HEK293 (cell line): ENCODE measurements around the gene TECR.

Experiments
- CTCF ChIA-PET: fragments of 350-600 bp; formaldehyde crosslinking; extraction: SDS; loops from one replicate; lab custom pipeline; 2021; ENCODE audit warnings: antibody characterized with exemption; lab: Yijun Ruan, JAX
- POLR2A ChIA-PET: fragments of 300-600 bp; formaldehyde crosslinking; extraction: SDS; loops from one replicate; lab custom pipeline; 2020; ENCODE audit warnings: antibody characterized with exemption, inconsistent platforms; lab: Yijun Ruan, JAX
- H3K27ac ChIP-seq: fragments of 200-500 bp; sonication (Bioruptor generic); 2 replicates; pipeline ENCODE4 v1.5.1; 2014; ENCODE audit warnings: low read depth, low read length, control low read depth, inconsistent platforms; ENCODE audit errors: extremely low read depth
- H3K36me3 ChIP-seq, 2 experiments: fragments of 200-500 bp in 1 of 2; sonication (Bioruptor generic) in 1 of 2; 1 replicate in 1 of 2; 2 replicates in 1 of 2; pipeline ENCODE4 v1.5.1; 2014 to 2017; ENCODE audit warnings: inconsistent platforms in 2 of 2, low read length in 2 of 2; ENCODE audit not compliant: control insufficient read depth in 2 of 2, insufficient read depth in 1 of 2
- H3K4me1 ChIP-seq: fragments of 200-500 bp; sonication (Bioruptor generic); 2 replicates; pipeline ENCODE4 v1.5.1; 2014; ENCODE audit warnings: mild to moderate bottlenecking, low read length, inconsistent platforms; ENCODE audit not compliant: control insufficient read depth, insufficient read depth
- H3K4me3 ChIP-seq: 2 replicates; pipeline ENCODE4 v1.5.1; 2011; ENCODE audit warnings: low read depth, mild to moderate bottlenecking, control low read depth, low read length, moderate library complexity
- H3K9me3 ChIP-seq: fragments of 200-500 bp; sonication (Bioruptor generic); 2 replicates; pipeline ENCODE4 v1.5.1; 2014; ENCODE audit warnings: low read depth, low read length, inconsistent platforms; ENCODE audit not compliant: control insufficient read depth, insufficient read depth
- EGR2 ChIP-seq: fragments of 450-650 bp; formaldehyde crosslinking; IDR thresholded peaks from 2 replicates; pipeline ENCODE4 v1.5.1; 2016; ENCODE audit warnings: low read depth, missing biosample characterization, missing genetic modification characterization
- PRDM1 ChIP-seq: fragments of 450-650 bp; formaldehyde crosslinking; IDR thresholded peaks from 2 replicates; pipeline ENCODE4; 2016; ENCODE audit warnings: missing biosample characterization, missing genetic modification characterization
- ZFP3 ChIP-seq: fragments of 450-650 bp; formaldehyde crosslinking; IDR thresholded peaks from 2 replicates; pipeline ENCODE4 v1.5.1; 2016; ENCODE audit warnings: low read depth, missing biosample characterization, missing genetic modification characterization
- ZFP41 ChIP-seq: fragments of 450-650 bp; formaldehyde crosslinking; IDR thresholded peaks from 2 replicates; pipeline ENCODE4 v1.5.1; 2016; ENCODE audit warnings: missing biosample characterization, missing genetic modification characterization, borderline replicate concordance
- ZNF121 ChIP-seq: fragments of 450-650 bp; formaldehyde crosslinking; IDR thresholded peaks from 2 replicates; pipeline ENCODE4 v1.5.1; 2016; ENCODE audit warnings: missing biosample characterization, missing genetic modification characterization
- ZNF211 ChIP-seq: fragments of 450-650 bp; formaldehyde crosslinking; IDR thresholded peaks from 2 replicates; pipeline ENCODE4 v1.5.1; 2016; ENCODE audit warnings: low read depth, missing biosample characterization, missing genetic modification characterization
- ZNF302 ChIP-seq: fragments of 450-650 bp; formaldehyde crosslinking; IDR thresholded peaks from 2 replicates; pipeline ENCODE4 v1.5.1; 2016; ENCODE audit warnings: missing biosample characterization, missing genetic modification characterization, low read depth
- ZNF394 ChIP-seq: fragments of 450-650 bp; formaldehyde crosslinking; IDR thresholded peaks from 2 replicates; pipeline ENCODE4 v1.5.1; 2016; ENCODE audit warnings: missing biosample characterization, missing genetic modification characterization, mild to moderate bottlenecking, moderate library complexity, borderline replicate concordance
- ZNF548 ChIP-seq: fragments of 450-650 bp; formaldehyde crosslinking; IDR thresholded peaks from 2 replicates; pipeline ENCODE4 v1.5.1; 2016; ENCODE audit warnings: missing biosample characterization, missing genetic modification characterization
- ZNF626 ChIP-seq: fragments of 450-650 bp; sonication (Bioruptor Pico); formaldehyde crosslinking; IDR thresholded peaks from 2 replicates; pipeline ENCODE4 v1.5.1; 2018; ENCODE audit warnings: missing biosample characterization, missing genetic modification characterization, inconsistent platforms
- ZNF664 ChIP-seq: fragments of 450-650 bp; formaldehyde crosslinking; IDR thresholded peaks from 2 replicates; pipeline ENCODE4 v1.5.1; 2016; ENCODE audit warnings: missing biosample characterization, missing genetic modification characterization
- TF ChIP-seq, protein P1 (sequence below): fragments of 450-650 bp; formaldehyde crosslinking; IDR thresholded peaks from 2 replicates; pipeline ENCODE4 v1.5.1; 2016; ENCODE audit warnings: missing biosample characterization, missing genetic modification characterization
- TF ChIP-seq, protein P2 (sequence below): fragments of 450-650 bp; formaldehyde crosslinking; IDR thresholded peaks from 2 replicates; pipeline ENCODE4 v1.5.1; 2016; ENCODE audit warnings: missing biosample characterization, missing genetic modification characterization
- TF ChIP-seq, protein P3 (sequence below): fragments of 450-650 bp; formaldehyde crosslinking; IDR thresholded peaks from 2 replicates; pipeline ENCODE4; 2016; ENCODE audit warnings: missing biosample characterization, missing genetic modification characterization

Gene TECR

DNA sequence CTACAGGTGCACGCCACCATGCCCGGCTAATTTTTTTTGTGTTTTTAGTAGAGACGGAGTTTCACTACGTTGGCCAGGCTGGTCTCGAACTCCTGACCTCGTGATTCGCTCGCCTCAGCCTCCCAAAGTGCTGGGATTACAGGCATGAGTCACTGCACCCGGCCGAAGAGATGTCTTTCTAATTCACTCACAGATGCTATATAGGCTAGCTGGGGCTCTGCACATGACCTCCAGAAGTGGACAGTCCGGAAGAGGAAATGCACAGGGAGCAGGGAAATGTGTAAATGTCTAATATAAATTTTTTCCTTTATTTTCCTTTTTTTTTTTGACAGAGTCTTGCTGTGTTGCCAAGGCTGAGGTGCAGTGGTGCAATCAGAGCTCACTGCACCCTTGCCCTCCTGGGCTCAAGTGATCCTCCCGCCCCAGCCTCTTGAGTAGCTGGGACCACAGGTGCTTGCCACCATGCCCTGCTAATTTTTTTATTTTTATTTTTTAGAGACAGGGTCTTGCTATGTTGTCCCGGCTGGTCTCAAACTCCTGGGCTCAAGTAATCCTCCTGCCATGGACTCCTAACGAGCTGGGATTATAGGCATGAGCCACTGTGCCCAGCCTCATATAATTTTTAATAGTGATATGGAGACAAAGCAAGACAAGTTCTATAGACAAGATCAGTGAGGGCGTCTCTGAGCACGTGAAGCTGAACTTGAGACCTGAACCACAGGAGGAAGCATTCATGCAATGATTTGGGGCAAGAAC, 41.8 kb upstream of the TECR start:
- no peak overlapping the region for H3K27ac ChIP-seq
- peak; percentile 70; the same call in 1 of the 2 replicates for TF ChIP-seq ZNF121 (tag by site-specific recombination)
- TF ChIP-seq, protein P1, sequence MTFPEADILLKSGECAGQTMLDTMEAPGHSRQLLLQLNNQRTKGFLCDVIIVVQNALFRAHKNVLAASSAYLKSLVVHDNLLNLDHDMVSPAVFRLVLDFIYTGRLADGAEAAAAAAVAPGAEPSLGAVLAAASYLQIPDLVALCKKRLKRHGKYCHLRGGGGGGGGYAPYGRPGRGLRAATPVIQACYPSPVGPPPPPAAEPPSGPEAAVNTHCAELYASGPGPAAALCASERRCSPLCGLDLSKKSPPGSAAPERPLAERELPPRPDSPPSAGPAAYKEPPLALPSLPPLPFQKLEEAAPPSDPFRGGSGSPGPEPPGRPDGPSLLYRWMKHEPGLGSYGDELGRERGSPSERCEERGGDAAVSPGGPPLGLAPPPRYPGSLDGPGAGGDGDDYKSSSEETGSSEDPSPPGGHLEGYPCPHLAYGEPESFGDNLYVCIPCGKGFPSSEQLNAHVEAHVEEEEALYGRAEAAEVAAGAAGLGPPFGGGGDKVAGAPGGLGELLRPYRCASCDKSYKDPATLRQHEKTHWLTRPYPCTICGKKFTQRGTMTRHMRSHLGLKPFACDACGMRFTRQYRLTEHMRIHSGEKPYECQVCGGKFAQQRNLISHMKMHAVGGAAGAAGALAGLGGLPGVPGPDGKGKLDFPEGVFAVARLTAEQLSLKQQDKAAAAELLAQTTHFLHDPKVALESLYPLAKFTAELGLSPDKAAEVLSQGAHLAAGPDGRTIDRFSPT: no peak
- TF ChIP-seq, all 188 proteins: peak for 1
- Histone ChIP-seq H3K4me1 (no peaks in the 10 kb centered on the region), H3K36me3 (peaks cover 29 to 34% of the 10 kb centered on the region in 2 experiments; a peak in 2 of 3 replicates), H3K4me3 (no peak overlapping the region), H3K9me3 (no peaks in the 10 kb centered on the region)
- CTCF ChIA-PET: interaction anchor here (0.7 to 2.5 kb wide), 5 partner anchors 8 to 722 kb away, joined by 3 to 14 read pairs (median 3); partner anchors contain the start of gene PKN1
- POLR2A ChIA-PET: interaction anchor here (0.6 to 0.8 kb wide), 2 partner anchors 9 to 283 kb away, joined by 3 read pairs; partner anchors contain the start of gene GIPC1

DNA sequence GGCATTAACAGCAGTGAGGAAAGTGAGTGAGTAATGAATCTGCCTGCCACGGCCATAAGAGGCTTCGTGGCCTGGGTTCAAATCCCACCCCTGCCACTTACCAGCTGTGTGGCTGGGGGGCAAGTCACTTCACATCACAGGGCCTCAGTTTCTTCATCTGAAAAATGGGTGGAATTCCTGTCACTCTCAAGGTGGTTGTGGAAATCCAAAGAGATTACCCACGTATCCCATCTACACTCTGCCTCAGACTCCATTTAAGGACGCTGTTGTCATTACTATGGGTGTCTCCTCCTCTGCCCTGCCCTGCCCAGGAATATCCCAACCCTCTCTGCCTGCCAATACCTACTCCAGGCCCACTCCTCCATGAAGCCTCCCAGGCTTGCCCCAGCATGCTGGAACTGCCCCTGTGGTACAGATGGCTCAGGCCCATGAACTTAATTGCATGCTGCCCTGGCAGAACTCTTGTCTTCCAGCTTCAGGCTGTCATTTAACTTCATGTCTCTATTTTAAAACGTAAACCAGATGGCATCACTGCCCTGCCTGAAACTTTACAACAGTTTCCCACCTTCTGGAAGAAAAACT, 36.5 kb upstream of the TECR start:
- no peaks in the 10 kb centered on the region for H3K4me1 ChIP-seq
- ChIA-PET POLR2A (interaction anchor here (2.0 kb wide), 1 partner anchor 26 kb away, joined by 4 read pairs; the partner anchor contains the start of gene DNAJB1), CTCF (interaction anchor here (1.2 to 2.1 kb wide), 3 partner anchors 12 to 14 kb away, joined by 4 to 9 read pairs (median 4); no protein-coding TSS in a partner anchor)
- H3K36me3 ChIP-seq: peaks cover 21 to 35% of the 10 kb centered on the region in 2 experiments; a peak in 2 of 3 replicates
- H3K4me3 ChIP-seq: no peak overlapping the region
- no peak overlapping the region for H3K27ac ChIP-seq
- no peak for TF ChIP-seq ZNF626 (tag by site-specific recombination)
- no peak for TF ChIP-seq ZFP3 (tag by site-specific recombination)
- TF ChIP-seq ZNF394 (tag by site-specific recombination): no peak
- TF ChIP-seq ZNF302: no peak
- TF ChIP-seq, protein P2, sequence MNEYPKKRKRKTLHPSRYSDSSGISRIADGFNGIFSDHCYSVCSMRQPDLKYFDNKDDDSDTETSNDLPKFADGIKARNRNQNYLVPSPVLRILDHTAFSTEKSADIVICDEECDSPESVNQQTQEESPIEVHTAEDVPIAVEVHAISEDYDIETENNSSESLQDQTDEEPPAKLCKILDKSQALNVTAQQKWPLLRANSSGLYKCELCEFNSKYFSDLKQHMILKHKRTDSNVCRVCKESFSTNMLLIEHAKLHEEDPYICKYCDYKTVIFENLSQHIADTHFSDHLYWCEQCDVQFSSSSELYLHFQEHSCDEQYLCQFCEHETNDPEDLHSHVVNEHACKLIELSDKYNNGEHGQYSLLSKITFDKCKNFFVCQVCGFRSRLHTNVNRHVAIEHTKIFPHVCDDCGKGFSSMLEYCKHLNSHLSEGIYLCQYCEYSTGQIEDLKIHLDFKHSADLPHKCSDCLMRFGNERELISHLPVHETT (tag by site-specific recombination): no peak
- TF ChIP-seq ZFP41: no peak
- no peak for TF ChIP-seq EGR2 (tag by site-specific recombination)
- no peak for TF ChIP-seq PRDM1 (tag by site-specific recombination)
- no peak for TF ChIP-seq ZNF211 (tag by site-specific recombination)
- no peaks in the 10 kb centered on the region for H3K9me3 ChIP-seq

DNA sequence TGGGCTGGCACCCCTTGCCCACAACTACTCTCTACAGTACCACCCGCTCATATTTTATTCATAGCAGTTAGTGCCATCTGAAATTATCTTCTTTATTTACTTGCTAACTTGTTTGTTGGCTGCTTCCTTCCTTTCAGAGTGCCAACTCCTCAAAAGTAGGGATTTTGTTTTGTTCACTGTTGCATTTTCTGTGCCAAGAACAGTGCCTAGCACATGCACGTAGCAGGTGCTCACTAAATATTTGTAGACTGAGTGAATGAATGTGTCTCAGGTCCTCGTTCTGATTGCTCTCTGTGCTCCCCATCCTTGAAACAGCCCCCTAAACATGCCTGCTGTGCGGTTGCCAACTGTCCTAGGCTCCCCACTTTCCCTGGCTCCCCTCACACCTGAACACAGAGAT, 35.0 kb upstream of the TECR start:
- Histone ChIP-seq H3K27ac (no peak overlapping the region), H3K4me3 (no peak overlapping the region), H3K9me3 (no peaks in the 10 kb centered on the region), H3K4me1 (no peaks in the 10 kb centered on the region), H3K36me3 (peaks cover 12 to 22% of the 10 kb centered on the region in 2 experiments; a peak in 2 of 3 replicates)
- CTCF ChIA-PET: no interaction called here
- POLR2A ChIA-PET: interaction anchor here (1.0 to 3.3 kb wide), 2 partner anchors 23 to 24 kb away, joined by 3 to 45 read pairs; partner anchors contain the start of gene DNAJB1
- TF ChIP-seq ZNF664 (tag by site-specific recombination) (peak; percentile 92), ZNF548 (tag by site-specific recombination) (no peak), ZNF302 (no peak)
- TF ChIP-seq, protein P3, sequence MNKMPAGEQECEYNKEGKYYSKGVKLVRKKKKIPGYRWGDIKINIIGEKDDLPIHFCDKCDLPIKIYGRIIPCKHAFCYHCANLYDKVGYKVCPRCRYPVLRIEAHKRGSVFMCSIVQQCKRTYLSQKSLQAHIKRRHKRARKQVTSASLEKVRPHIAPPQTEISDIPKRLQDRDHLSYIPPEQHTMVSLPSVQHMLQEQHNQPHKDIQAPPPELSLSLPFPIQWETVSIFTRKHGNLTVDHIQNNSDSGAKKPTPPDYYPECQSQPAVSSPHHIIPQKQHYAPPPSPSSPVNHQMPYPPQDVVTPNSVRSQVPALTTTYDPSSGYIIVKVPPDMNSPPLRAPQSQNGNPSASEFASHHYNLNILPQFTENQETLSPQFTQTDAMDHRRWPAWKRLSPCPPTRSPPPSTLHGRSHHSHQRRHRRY (tag by site-specific recombination): no peak
- TF ChIP-seq, all 188 proteins: peak for 1
